Breast epithelium (tissue), 3 donors: Measurements from ENCODE around the gene RERE.

ENCODE experiments used
- CTCF ChIP-seq, 3 donors: fragments of 450-650 bp; IDR thresholded peaks; one replicate each; pipeline ENCODE4 v1.5.1; 2016 to 2017; ENCODE audit warnings: antibody characterized with exemption in 3 of 3, mild to moderate bottlenecking in 3 of 3, moderate library complexity in 3 of 3
- POLR2A ChIP-seq: fragments of 450-650 bp; IDR thresholded peaks from one replicate; pipeline ENCODE4 v1.6.1; 2016; ENCODE audit warnings: antibody characterized with exemption, mild to moderate bottlenecking, moderate library complexity
- POLR2AphosphoS5 ChIP-seq, 3 donors: sonication (generic); formaldehyde crosslinking; IDR thresholded peaks; one replicate each; pipeline ENCODE4 v1.6.1; 2017; ENCODE audit warnings: antibody characterized with exemption in 3 of 3

GRCh38 chr1:8342325-8342724, 475.1 kb downstream of the RERE start:
- no peak for TF ChIP-seq CTCF (IDR thresholded peaks at IDR 0.05)
- no peak for TF ChIP-seq POLR2AphosphoS5 (IDR thresholded peaks at IDR 0.05)
- TF ChIP-seq POLR2A, result no peak
